GM20431 (cell line): ENCODE data around the gene BANK1.

ENCODE experiments used
- in situ Hi-C: fragments of 300-500 bp; cut with MseI, MboI; formaldehyde crosslinking; loops from one replicate; pipeline ENCODE4 v1.15.0; 2020; ENCODE audit warnings: low sequenced_read_pairs; ENCODE audit not compliant: unreplicated experiment

BANK1 gene

GRCh38 chr4:101813604-101814003 is 23.1 kb downstream of the BANK1 start:
- in situ Hi-C loops: no loop called here

GRCh38 chr4:101818362-101818761 is 27.8 kb downstream of the BANK1 start:
- in situ Hi-C loops: no loop called here

- in situ Hi-C loops: no loop called here
These were observed 33.3 kb downstream of the BANK1 start for GRCh38 chr4:101823864-101824263.

- in situ Hi-C loops: no loop called here
These were observed 34.0 kb downstream of the BANK1 start for GRCh38 chr4:101824500-101824899.

GRCh38 chr4:101825953-101826352 is 35.4 kb downstream of the BANK1 start:
- in situ Hi-C loops: no loop called here

GRCh38 chr4:101831816-101832215 is 41.3 kb downstream of the BANK1 start:
- in situ Hi-C loops: no loop called here

GRCh38 chr4:101833480-101833879 is 43.0 kb downstream of the BANK1 start:
- in situ Hi-C loops: no loop called here

GRCh38 chr4:101835121-101835904 is 44.8 kb downstream of the BANK1 start:
- in situ Hi-C loops: no loop called here

- in situ Hi-C loops: no loop called here
These were observed 52.5 kb downstream of the BANK1 start for GRCh38 chr4:101843054-101843453.

GRCh38 chr4:101846550-101846949 is 56.0 kb downstream of the BANK1 start:
- in situ Hi-C loops: no loop called here

GRCh38 chr4:101850698-101851097 is 60.2 kb downstream of the BANK1 start:
- in situ Hi-C loops: no loop called here

GRCh38 chr4:101851672-101852071 is 61.1 kb downstream of the BANK1 start:
- in situ Hi-C loops: no loop called here

GRCh38 chr4:101853028-101853427 is 62.5 kb downstream of the BANK1 start:
- in situ Hi-C loops: no loop called here

GRCh38 chr4:101853691-101854090 is 63.2 kb downstream of the BANK1 start:
- in situ Hi-C loops: no loop called here

GRCh38 chr4:101855239-101855638 is 64.7 kb downstream of the BANK1 start:
- in situ Hi-C loops: no loop called here

GRCh38 chr4:101856149-101856548 is 65.6 kb downstream of the BANK1 start:
- in situ Hi-C loops: no loop called here

GRCh38 chr4:101857176-101857575 is 66.6 kb downstream of the BANK1 start:
- in situ Hi-C loops: no loop called here

- in situ Hi-C loops: no loop called here
These were observed 68.1 kb downstream of the BANK1 start for GRCh38 chr4:101858641-101859040.

GRCh38 chr4:101862595-101862994 is 72.1 kb downstream of the BANK1 start:
- in situ Hi-C loops: no loop called here

- in situ Hi-C loops: no loop called here
These were observed 74.1 kb downstream of the BANK1 start for GRCh38 chr4:101864660-101865059.

- in situ Hi-C loops: no loop called here
These were observed 75.1 kb downstream of the BANK1 start for GRCh38 chr4:101865501-101866062.

- in situ Hi-C loops: no loop called here
These were observed 80.3 kb downstream of the BANK1 start for GRCh38 chr4:101870874-101871273.
